GM23338 (cell line): ENCODE results near the gene FBXL17. TPM values are rescaled to one million over a fixed set of nuclear protein-coding genes. Genes with fewer than 3 reads are reported as not detected.

Source experiments
- ATAC-seq: fragments of 200-7000 bp; cut with Tn5 transposase; 3 replicates; pipeline ENCODE4 v1.9.1; 2020
- DNase-seq: peaks from one replicate; pipeline ENCODE4 v3.0.0-alpha.2; 2015; ENCODE audit warnings: low spot score
- H2AFZ ChIP-seq: fragments of 200-600 bp; sonication (generic); 2 replicates; pipeline ENCODE4 v1.8.0; 2016; ENCODE audit warnings: antibody characterized with exemption, mild to moderate bottlenecking, moderate library complexity
- H3F3A ChIP-seq: fragments of 200-600 bp; sonication (generic); replicated peaks from 2 replicates; pipeline ENCODE4 v1.8.0; 2017; ENCODE audit warnings: antibody characterized with exemption, mixed run types, low read depth
- H3K27ac ChIP-seq: fragments of 200-600 bp; sonication (generic); 2 replicates; pipeline ENCODE4 v1.6.1; 2016; ENCODE audit warnings: low read depth
- H3K27me3 ChIP-seq: fragments of 200-600 bp; sonication (generic); 2 replicates; pipeline ENCODE4 v1.8.0; 2016; ENCODE audit warnings: mild to moderate bottlenecking, mixed run types, moderate library complexity; ENCODE audit not compliant: insufficient read depth
- H3K36me3 ChIP-seq: fragments of 200-600 bp; sonication (generic); 2 replicates; pipeline ENCODE4 v1.8.0; 2016; ENCODE audit warnings: mild to moderate bottlenecking; ENCODE audit not compliant: insufficient read depth
- H3K4me1 ChIP-seq: fragments of 200-600 bp; sonication (generic); 2 replicates; pipeline ENCODE4 v1.8.0; 2016; ENCODE audit warnings: mild to moderate bottlenecking, moderate library complexity; ENCODE audit not compliant: insufficient read depth
- H3K4me2 ChIP-seq: fragments of 200-600 bp; sonication (generic); 2 replicates; pipeline ENCODE4 v1.7.1; 2017; ENCODE audit warnings: mixed run types
- H3K4me3 ChIP-seq: fragments of 200-600 bp; sonication (generic); 2 replicates; pipeline ENCODE4 v1.6.1; 2016; ENCODE audit warnings: mixed run types
- H3K79me2 ChIP-seq: fragments of 200-600 bp; sonication (generic); replicated peaks from 2 replicates; pipeline ENCODE4 v1.8.0; 2017; ENCODE audit warnings: mild to moderate bottlenecking; ENCODE audit not compliant: insufficient read depth
- H3K9me2 ChIP-seq: fragments of 200-600 bp; sonication (generic); 2 replicates; pipeline ENCODE4 v1.8.0; 2017; ENCODE audit not compliant: insufficient read depth
- H4K20me1 ChIP-seq: fragments of 200-600 bp; sonication (generic); replicated peaks from 2 replicates; pipeline ENCODE4 v1.8.0; 2017; ENCODE audit warnings: mild to moderate bottlenecking; ENCODE audit not compliant: insufficient read depth
- H3K27ac Mint-ChIP-seq: 2 replicates; pipeline ENCODE4 v1.8.0; 2020; ENCODE audit warnings: inconsistent platforms, mild to moderate bottlenecking, moderate library complexity, mixed read lengths
- H3K27me3 Mint-ChIP-seq: 3 replicates; pipeline ENCODE4 v1.8.0; 2022; ENCODE audit warnings: low read depth, mild to moderate bottlenecking, moderate library complexity, mixed read lengths, inconsistent platforms; ENCODE audit not compliant: insufficient read depth, poor library complexity
- H3K36me3 Mint-ChIP-seq: 3 replicates; pipeline ENCODE4 v1.8.0; 2021; ENCODE audit warnings: low read depth, mild to moderate bottlenecking, inconsistent platforms, moderate library complexity, mixed read lengths
- H3K4me1 Mint-ChIP-seq: 3 replicates; pipeline ENCODE4 v1.8.0; 2020; ENCODE audit warnings: mild to moderate bottlenecking, inconsistent platforms, mixed read lengths
- H3K4me3 Mint-ChIP-seq: 3 replicates; pipeline ENCODE4 v1.8.0; 2021; ENCODE audit warnings: moderate library complexity, mild to moderate bottlenecking, inconsistent platforms, mixed read lengths
- H3K9me3 Mint-ChIP-seq: 3 replicates; pipeline ENCODE4 v1.8.0; 2020; ENCODE audit warnings: moderate library complexity, mild to moderate bottlenecking, inconsistent platforms, mixed read lengths
- CREB1 ChIP-seq: fragments of 250-450 bp; sonication (Bioruptor Pico); IDR thresholded peaks from 2 replicates; pipeline ENCODE4 v1.5.0; 2020; ENCODE audit warnings: low read depth, mild to moderate bottlenecking, moderate library complexity
- CTCF ChIP-seq, 2 experiments: fragments of 200-600 bp in 1 of 2; sonication (generic) in 1 of 2; conservative IDR thresholded peaks; 2 replicates each; pipeline versions ENCODE4 v1.5.1 to v1.6.1; 2016 to 2017; ENCODE audit warnings: antibody characterized with exemption in 2 of 2, low read depth in 2 of 2, mild to moderate bottlenecking in 2 of 2, moderate library complexity in 1 of 2
- ETS1 ChIP-seq: IDR thresholded peaks from 2 replicates; pipeline ENCODE4 v1.6.1; 2016; ENCODE audit warnings: antibody characterized with exemption
- EZH2 ChIP-seq: fragments of 200-600 bp; sonication (generic); IDR thresholded peaks from one replicate; pipeline ENCODE4 v1.8.0; 2017; ENCODE audit warnings: antibody characterized with exemption, mild to moderate bottlenecking, low read depth; ENCODE audit not compliant: unreplicated experiment
- EZH2phosphoT487 ChIP-seq: fragments of 200-600 bp; sonication (generic); IDR thresholded peaks from one replicate; pipeline ENCODE4 v1.8.1; 2018; ENCODE audit warnings: antibody characterized with exemption; ENCODE audit not compliant: unreplicated experiment
- JUNB ChIP-seq: IDR thresholded peaks from one replicate; pipeline ENCODE4 v1.6.1; 2016; ENCODE audit warnings: antibody characterized with exemption; ENCODE audit not compliant: unreplicated experiment
- NANOG ChIP-seq: IDR thresholded peaks from 2 replicates; pipeline ENCODE4 v1.6.1; 2016; ENCODE audit warnings: antibody characterized with exemption, borderline replicate concordance
- POLR2AphosphoS5 ChIP-seq: IDR thresholded peaks from 2 replicates; pipeline ENCODE4 v1.6.1; 2016; ENCODE audit warnings: antibody characterized with exemption, low read depth
- REST ChIP-seq: IDR thresholded peaks from one replicate; pipeline ENCODE4 v1.6.1; 2018; ENCODE audit warnings: antibody characterized with exemption; ENCODE audit not compliant: unreplicated experiment
- STAT1 ChIP-seq: IDR thresholded peaks from one replicate; pipeline ENCODE4 v1.6.1; 2016; ENCODE audit warnings: antibody characterized with exemption; ENCODE audit not compliant: unreplicated experiment
- ZNF114 ChIP-seq: fragments of 250-450 bp; sonication (Bioruptor Pico); IDR thresholded peaks from 2 replicates; pipeline ENCODE4 v1.5.0; 2020; ENCODE audit warnings: mild to moderate bottlenecking, moderate library complexity
- ZNF331 ChIP-seq: fragments of 250-450 bp; sonication (Bioruptor Pico); IDR thresholded peaks from 2 replicates; pipeline ENCODE4 v1.5.0; 2020; ENCODE audit warnings: low read depth, mild to moderate bottlenecking, moderate library complexity
- ZNF462 ChIP-seq: fragments of 250-450 bp; sonication (Bioruptor Pico); IDR thresholded peaks from 2 replicates; pipeline ENCODE4 v1.5.0; 2020; ENCODE audit warnings: mild to moderate bottlenecking, moderate library complexity
- polyA plus RNA-seq: library from polyadenylated mRNA; unstranded; fragments of >200 nt; fragmentation: Nextera tagmentation; extraction: Ambion mirVana; gene quantifications from 2 replicates; pipeline ENCODE4 v1.2.1, GENCODE V29; 2016
- total RNA-seq: library from RNA; depleted of rRNA; stranded (reverse); fragments of >200 nt; shearing (Covaris generic); gene quantifications from 2 replicates; pipeline ENCODE4 v1.2.3, GENCODE V29; 2014

FBXL17 gene
- total and polyA plus RNA-seq, 2 experiments from 2014 or later, result 2.0 to 2.7 TPM

GRCh38 chr5:108109059-108109458 lies 272.8 kb downstream of the FBXL17 start:
- Mint-ChIP-seq H3K27ac (no peak overlapping the region), H3K36me3 (peaks cover 9% of the 10 kb centered on the region), H3K9me3 (peaks cover 4% of the 10 kb centered on the region; the same call in 1 of the 3 replicates), H3K4me3 (no peak overlapping the region), H3K27me3 (peaks cover 2% of the 10 kb centered on the region), H3K4me1 (peaks cover 10% of the 10 kb centered on the region)
- Histone ChIP-seq H3K79me2 (no peaks in the 10 kb centered on the region), H3K27me3 (no peaks in the 10 kb centered on the region), H3F3A (no peaks in the 10 kb centered on the region), H3K9me2 (no peaks in the 10 kb centered on the region), H3K36me3 (no peaks in the 10 kb centered on the region), H3K4me2 (no peak overlapping the region), H3K4me3 (no peak overlapping the region), H3K4me1 (peaks cover 5% of the 10 kb centered on the region; the same call in 1 of the 2 replicates), H3K27ac (no peak overlapping the region), H4K20me1 (no peaks in the 10 kb centered on the region), H2AFZ (no peak overlapping the region)
- ATAC-seq (no peak), DNase-seq (no peak)
- TF ChIP-seq EZH2 (no peak), REST (no peak), POLR2AphosphoS5 (no peak), STAT1 (no peak), ETS1 (no peak), ZNF331 (CRISPR knock-in tag) (no peak), CREB1 (CRISPR knock-in tag) (no peak), NANOG (no peak), ZNF462 (CRISPR knock-in tag) (no peak), EZH2phosphoT487 (no peak), CTCF (conservative IDR thresholded peaks at IDR 0.05; ENCODE audit: low read depth in 2 of 2) (no peak), ZNF114 (CRISPR knock-in tag) (no peak), JUNB (no peak)
